ENCODE data around the gene HSD17B3. TPM values are rescaled to one million over a fixed set of nuclear protein-coding genes. Genes with fewer than 3 reads are reported as not detected.

Gene HSD17B3
- total and polyA plus RNA-seq, 2 donors (not counting 1 experiment from before 2014, with no cell fraction given) = not detected

- H4K20me1 ChIP-seq (ENCODE audit: control insufficient read depth, insufficient read depth, low read length, poor library complexity, severe bottlenecking) = no peaks in the 10 kb centered on the region
- POLR2A ChIA-PET = no interaction called here
- no peaks in the 10 kb centered on the region for H3K9me3 ChIP-seq (ENCODE audit: control extremely low read depth in 1 of 3, control insufficient read depth in 2 of 3, insufficient read depth in 1 of 3, low read length in 2 of 3)
- Mint-ChIP-seq H3K4me3 (no peak overlapping the region), H3K27ac (no peak overlapping the region), H3K9me3 (ENCODE audit: insufficient read depth) (no peaks in the 10 kb centered on the region), H3K27me3 (no peaks in the 10 kb centered on the region), H3K4me1 (no peaks in the 10 kb centered on the region)
- H3K79me2 ChIP-seq (ENCODE audit: control insufficient read depth, insufficient read depth, low read length) = no peaks in the 10 kb centered on the region
- no peaks in the 10 kb centered on the region for H3K4me1 ChIP-seq (ENCODE audit: control insufficient read depth in 2 of 2, insufficient read depth in 2 of 2, low read length in 2 of 2)
- no peak overlapping the region for H3K9ac ChIP-seq (ENCODE audit: low read length)
- no peak overlapping the region for H2AFZ ChIP-seq (ENCODE audit: insufficient read depth, low read depth, low read length, poor library complexity, severe bottlenecking)
- DNase-seq (no peak), ATAC-seq (ENCODE audit: low read depth) (no peak)
- no peak overlapping the region for H3K4me2 ChIP-seq (replicated peaks; ENCODE audit: low read depth, low read length, poor library complexity, severe bottlenecking)
- H3K4me3 ChIP-seq (ENCODE audit: control extremely low read depth in 1 of 5, extremely low read depth in 1 of 5, insufficient read depth in 1 of 5, low read depth in 2 of 5, low read length in 4 of 5) = no peak overlapping the region
- intact Hi-C loops (cut with micrococcal nuclease) = no loop called here
- CTCF ChIA-PET = no interaction called here
- no CpG with 5 or more reads among the region's 1 CpG for WGBS (ENCODE audit: insufficient coverage)
- TF ChIP-seq CTCF (IDR thresholded peaks at IDR 0.05) (no peak), EZH2 (IDR thresholded peaks at IDR 0.05; ENCODE audit: borderline replicate concordance, insufficient read depth, low read depth, low read length, poor library complexity, severe bottlenecking) (no peak)
- no peaks in the 10 kb centered on the region for H3K27me3 ChIP-seq (replicated peaks in 1 of 4; ENCODE audit: control extremely low read depth in 1 of 4, control insufficient read depth in 3 of 4, insufficient read depth in 4 of 4, low read length in 3 of 4)
- H3K36me3 ChIP-seq (replicated peaks in 1 of 2; ENCODE audit: control extremely low read depth in 1 of 2, control insufficient read depth in 1 of 2, extremely low read depth in 1 of 2, insufficient read depth in 2 of 2, low read length in 1 of 2) = no peaks in the 10 kb centered on the region
- H3K27ac ChIP-seq (ENCODE audit: low read length in 2 of 2) = no peak overlapping the region
Measured at GRCh38 chr9:96333958-96334357, 32.0 kb upstream of the HSD17B3 start.

- DNase-seq (no peak), ATAC-seq (ENCODE audit: low read depth) (no peak)
- no peaks in the 10 kb centered on the region for H3K27me3 Mint-ChIP-seq
- no peaks in the 10 kb centered on the region for H3K9me3 Mint-ChIP-seq (ENCODE audit: insufficient read depth)
- H3K27ac ChIP-seq (ENCODE audit: low read length in 2 of 2) = no peak overlapping the region
- intact Hi-C loops (cut with micrococcal nuclease) = no loop called here
- H3K27me3 ChIP-seq (replicated peaks in 1 of 4; ENCODE audit: control extremely low read depth in 1 of 4, control insufficient read depth in 3 of 4, insufficient read depth in 4 of 4, low read length in 3 of 4) = no peaks in the 10 kb centered on the region
- no peak overlapping the region for H3K4me3 Mint-ChIP-seq
- H3K27ac Mint-ChIP-seq = no peak overlapping the region
- no peak overlapping the region for H3K4me3 ChIP-seq (ENCODE audit: control extremely low read depth in 1 of 5, extremely low read depth in 1 of 5, insufficient read depth in 1 of 5, low read depth in 2 of 5, low read length in 4 of 5)
- POLR2A ChIA-PET = no interaction called here
- H3K79me2 ChIP-seq (ENCODE audit: control insufficient read depth, insufficient read depth, low read length) = no peaks in the 10 kb centered on the region
- no peak overlapping the region for H3K4me2 ChIP-seq (replicated peaks; ENCODE audit: low read depth, low read length, poor library complexity, severe bottlenecking)
- CTCF ChIA-PET = interaction anchor here (0.6 kb wide), 1 partner anchor 31 kb away, joined by 3 read pairs; no protein-coding TSS in a partner anchor
- 95% methylated on average over 5 of the region's 9 CpGs for WGBS (ENCODE audit: insufficient coverage)
- no peaks in the 10 kb centered on the region for H3K4me1 Mint-ChIP-seq
- H3K36me3 ChIP-seq (replicated peaks in 1 of 2; ENCODE audit: control extremely low read depth in 1 of 2, control insufficient read depth in 1 of 2, extremely low read depth in 1 of 2, insufficient read depth in 2 of 2, low read length in 1 of 2) = no peaks in the 10 kb centered on the region
- no peaks in the 10 kb centered on the region for H3K4me1 ChIP-seq (ENCODE audit: control insufficient read depth in 2 of 2, insufficient read depth in 2 of 2, low read length in 2 of 2)
- no peak for TF ChIP-seq EZH2 (IDR thresholded peaks at IDR 0.05; ENCODE audit: borderline replicate concordance, insufficient read depth, low read depth, low read length, poor library complexity, severe bottlenecking)
- no peak for TF ChIP-seq CTCF (IDR thresholded peaks at IDR 0.05)
- no peak overlapping the region for H2AFZ ChIP-seq (ENCODE audit: insufficient read depth, low read depth, low read length, poor library complexity, severe bottlenecking)
- H4K20me1 ChIP-seq (ENCODE audit: control insufficient read depth, insufficient read depth, low read length, poor library complexity, severe bottlenecking) = no peaks in the 10 kb centered on the region
- H3K9ac ChIP-seq (ENCODE audit: low read length) = no peak overlapping the region
- H3K9me3 ChIP-seq (ENCODE audit: control extremely low read depth in 1 of 3, control insufficient read depth in 2 of 3, insufficient read depth in 1 of 3, low read length in 2 of 3) = no peaks in the 10 kb centered on the region
Measured at GRCh38 chr9:96331236-96331947, 29.4 kb upstream of the HSD17B3 start.

Measured in B cell (primary cell).